ENCODE measurements around the gene XPNPEP1.

XPNPEP1 gene

GRCh38 chr10:109861081-109861480 lies 62.2 kb downstream of the XPNPEP1 start:
- no peak for FAIRE-seq

- FAIRE-seq = peak; percentile 75
Measured at GRCh38 chr10:109859221-109859620, 64.1 kb downstream of the XPNPEP1 start.

- no peak for FAIRE-seq
Measured at GRCh38 chr10:109855746-109856145, 67.6 kb downstream of the XPNPEP1 start.

GRCh38 chr10:109853921-109854320 lies 69.4 kb downstream of the XPNPEP1 start:
- no peak for FAIRE-seq

GRCh38 chr10:109852475-109853037 lies 70.8 kb downstream of the XPNPEP1 start:
- peak; percentile 15 for FAIRE-seq

- FAIRE-seq = no peak
Measured at GRCh38 chr10:109851616-109852474, 71.5 kb downstream of the XPNPEP1 start.

GRCh38 chr10:109846832-109847231 lies 76.5 kb downstream of the XPNPEP1 start:
- FAIRE-seq = no peak

- no peak for FAIRE-seq
Measured at GRCh38 chr10:109845308-109845707, 78.0 kb downstream of the XPNPEP1 start.

GRCh38 chr10:109838592-109839244 lies 84.6 kb downstream of the XPNPEP1 start:
- no peak for FAIRE-seq

GRCh38 chr10:109837384-109837783 lies 85.9 kb downstream of the XPNPEP1 start:
- FAIRE-seq = no peak

- FAIRE-seq = peak; percentile 55
Measured at GRCh38 chr10:109835257-109835656, 88.1 kb downstream of the XPNPEP1 start.

GRCh38 chr10:109831846-109832245 lies 91.5 kb downstream of the XPNPEP1 start:
- no peak for FAIRE-seq

GRCh38 chr10:109824206-109824605 lies 99.1 kb downstream of the XPNPEP1 start:
- no peak for FAIRE-seq

GRCh38 chr10:109823196-109823595 lies 100.1 kb downstream of the XPNPEP1 start:
- FAIRE-seq = no peak

- no peak for FAIRE-seq
Measured at GRCh38 chr10:109821672-109822071, 101.6 kb downstream of the XPNPEP1 start.

GRCh38 chr10:109820620-109821405 lies 102.5 kb downstream of the XPNPEP1 start:
- no peak for FAIRE-seq

GRCh38 chr10:109819807-109820206 lies 103.5 kb downstream of the XPNPEP1 start:
- FAIRE-seq = no peak
